ENCODE results near the gene MTRR. TPM values are rescaled to one million over a fixed set of nuclear protein-coding genes. Genes with fewer than 3 reads are reported as not detected.

The MTRR gene
- polyA plus RNA-seq, 1 of the 3 experiments (the other 2 are of a cell fraction), result 18.4 TPM

GRCh38 chr5:7947301-7947700 is 78.4 kb downstream of the MTRR start:
- Histone ChIP-seq H3K9me2 (no peaks in the 10 kb centered on the region), H3K4me2 (no peak overlapping the region), H3K9me3 (no peaks in the 10 kb centered on the region), H3K27me3 (ENCODE audit: insufficient read depth) (peaks cover 4% of the 10 kb centered on the region), H3K4me3 (ENCODE audit: low read depth in 2 of 2, low read length in 1 of 2) (no peak overlapping the region), H3K4me1 (ENCODE audit: control insufficient read depth in 1 of 2, insufficient read depth in 2 of 2, low read depth in 1 of 2, low read length in 1 of 2) (no peaks in the 10 kb centered on the region), H3K27ac (ENCODE audit: low read depth in 2 of 2, low read length in 1 of 2) (no peak overlapping the region), H4K20me1 (ENCODE audit: insufficient read depth) (no peaks in the 10 kb centered on the region), H2AFZ (ENCODE audit: low read depth) (no peak overlapping the region), H3F3A (replicated peaks; ENCODE audit: insufficient read depth) (no peaks in the 10 kb centered on the region), H3K36me3 (replicated peaks in 1 of 2; ENCODE audit: control insufficient read depth in 1 of 2, insufficient read depth in 2 of 2, low read length in 1 of 2) (no peaks in the 10 kb centered on the region), H3K9ac (no peak overlapping the region), H3K79me2 (ENCODE audit: insufficient read depth) (no peaks in the 10 kb centered on the region)
- ChIA-PET CTCF (interaction anchor here (1.1 kb wide), 1 partner anchor 19 kb away, joined by 3 read pairs; no protein-coding TSS in a partner anchor), POLR2A (no interaction called here)
- 29% methylated on average over 4 of the region's 4 CpGs for WGBS (ENCODE audit: low lambda C conversion rate)
- no peak for DNase-seq
- TF ChIP-seq FOXJ3 (CRISPR knock-in tag; IDR thresholded peaks at IDR 0.05), result no peak
- no peak for TF ChIP-seq RXRA (IDR thresholded peaks at IDR 0.05; ENCODE audit: borderline replicate concordance, low read depth)
- TF ChIP-seq RFX5 (IDR thresholded peaks at IDR 0.05; ENCODE audit: low read length), result no peak
- no peak for TF ChIP-seq MEF2A (IDR thresholded peaks at IDR 0.05; ENCODE audit: borderline replicate concordance, low read depth)
- no peak for TF ChIP-seq MAX (IDR thresholded peaks at IDR 0.05; ENCODE audit: low read depth)
- TF ChIP-seq GABPA (IDR thresholded peaks at IDR 0.05; ENCODE audit: low read depth), result no peak
- no peak for TF ChIP-seq GATA2 (CRISPR knock-in tag; IDR thresholded peaks at IDR 0.05)
- no peak for TF ChIP-seq TCF12 (IDR thresholded peaks at IDR 0.05)
- no peak for TF ChIP-seq NRF1 (IDR thresholded peaks at IDR 0.05; ENCODE audit: low read depth, low read length)
- TF ChIP-seq FOXM1 (IDR thresholded peaks at IDR 0.05; ENCODE audit: low read depth), result no peak
- TF ChIP-seq POLR2AphosphoS5 (IDR thresholded peaks at IDR 0.05; ENCODE audit: low read depth, low read length), result no peak
- TF ChIP-seq YY1 (IDR thresholded peaks at IDR 0.05; ENCODE audit: low read depth), result no peak
- TF ChIP-seq ELF1 (IDR thresholded peaks at IDR 0.05), result no peak
- no peak for TF ChIP-seq CTCF (IDR thresholded peaks at IDR 0.05)
- TF ChIP-seq REST (IDR thresholded peaks at IDR 0.05; ENCODE audit: low read depth, low read length), result no peak
- TF ChIP-seq CHD2 (IDR thresholded peaks at IDR 0.05; ENCODE audit: low read length, partially characterized antibody), result no peak
- no peak for TF ChIP-seq JUND (IDR thresholded peaks at IDR 0.05)

Other genes with a start within 250 kb of the MTRR start
- 0.06 and 0.10 TPM in 2 replicates for gene CFAP90, start 18.0 kb upstream of the MTRR start, polyA plus RNA-seq (2012; rRNA removed)
- 5.4 and 8.5 TPM in 2 replicates for gene FASTKD3, start 117 bp upstream of the MTRR start, polyA plus RNA-seq (2012; rRNA removed)